GM19099 (cell line): Measurements from ENCODE around the gene PACSIN1.

ENCODE experiments used
- POLR2A ChIP-seq: IDR thresholded peaks from 3 replicates; pipeline ENCODE4 v1.6.1; 2011; ENCODE audit warnings: low read depth; ENCODE audit not compliant: insufficient read length; ENCODE audit errors: extremely low read depth

PACSIN1 gene

DNA sequence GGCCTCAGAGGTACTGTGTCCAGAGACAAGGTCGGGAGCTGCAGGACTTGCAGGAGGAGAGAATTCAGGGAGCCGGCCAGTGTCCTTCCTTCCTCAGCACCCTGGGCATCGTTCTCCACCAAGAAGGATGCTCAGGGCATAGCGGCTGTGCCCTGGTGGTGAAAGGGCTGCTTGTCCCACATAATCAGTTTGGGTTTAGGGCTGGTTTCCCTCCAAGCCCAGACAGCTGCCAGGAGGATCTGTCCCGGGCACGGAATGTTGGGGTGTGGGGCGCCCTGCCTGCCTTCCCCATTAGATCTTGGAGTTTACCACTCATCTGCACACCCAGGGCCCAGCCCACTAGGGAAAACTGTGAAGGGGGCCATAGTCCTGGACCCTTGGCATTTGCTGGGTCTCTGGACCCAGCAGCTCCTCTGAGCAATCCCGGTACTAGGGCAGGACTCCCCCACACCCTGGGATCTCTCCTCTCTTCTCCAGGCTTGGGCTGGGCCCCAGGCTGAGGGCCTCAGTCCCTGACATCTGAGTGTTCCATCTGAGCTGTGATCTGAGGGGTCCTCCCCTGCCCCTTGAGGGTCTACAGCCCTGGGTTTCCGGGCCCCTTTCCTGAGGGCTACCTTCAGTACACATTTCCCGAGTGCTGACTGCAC is 108.9 kb downstream of the PACSIN1 start:
- no peak for TF ChIP-seq POLR2A

DNA sequence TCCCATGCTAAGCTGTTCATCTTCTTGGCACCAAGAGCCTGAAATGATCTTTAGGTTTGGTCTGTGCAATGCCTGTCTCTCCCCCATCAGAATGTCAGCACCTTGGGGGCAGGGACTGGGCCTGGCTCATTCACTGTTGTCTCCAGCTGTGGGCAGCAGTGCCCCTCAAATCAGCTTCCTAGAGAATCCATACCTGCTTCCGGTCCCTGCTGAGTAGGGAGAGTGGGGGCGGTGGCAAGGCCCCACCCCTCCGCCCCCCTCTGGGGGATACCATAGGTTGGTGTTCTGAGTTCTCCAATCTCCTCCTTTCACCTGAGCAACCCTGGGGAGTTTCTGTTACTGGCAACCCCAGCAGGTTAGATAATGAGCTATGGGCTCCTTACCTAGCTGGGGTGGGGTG is 109.5 kb downstream of the PACSIN1 start:
- TF ChIP-seq POLR2A: no peak

DNA sequence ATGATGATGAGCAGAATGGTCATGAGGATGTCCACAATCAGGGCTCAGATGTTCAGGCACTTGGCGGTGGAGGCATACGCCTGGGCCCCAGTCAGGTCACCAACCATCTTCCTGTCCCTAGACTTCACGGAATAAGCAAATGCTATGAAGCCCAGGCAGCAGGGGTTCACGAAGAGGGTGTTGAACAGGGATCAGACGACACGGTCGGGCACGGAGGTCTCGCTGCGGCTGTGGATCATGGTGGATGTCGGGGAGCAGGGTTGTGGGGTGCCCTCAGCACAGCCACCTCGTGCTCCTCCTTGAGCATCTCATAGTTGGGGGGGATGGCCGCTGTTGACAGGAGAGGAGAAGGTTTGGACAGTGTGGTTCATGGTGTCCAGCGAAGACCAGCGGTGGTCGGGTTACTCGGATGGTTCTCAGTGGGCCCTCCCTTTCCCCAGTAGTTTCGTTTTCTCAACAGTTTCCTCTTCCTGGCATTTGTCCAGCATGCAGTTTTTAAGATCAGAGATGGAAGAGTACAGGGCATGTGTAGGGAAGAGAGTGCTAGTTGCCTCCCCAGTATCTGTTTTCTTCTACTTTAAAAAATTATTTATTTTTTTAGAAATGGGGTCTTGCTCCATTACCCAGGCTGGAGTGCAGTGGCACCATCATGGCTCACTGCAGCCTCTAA is 110.5 kb downstream of the PACSIN1 start:
- no peak for TF ChIP-seq POLR2A

DNA sequence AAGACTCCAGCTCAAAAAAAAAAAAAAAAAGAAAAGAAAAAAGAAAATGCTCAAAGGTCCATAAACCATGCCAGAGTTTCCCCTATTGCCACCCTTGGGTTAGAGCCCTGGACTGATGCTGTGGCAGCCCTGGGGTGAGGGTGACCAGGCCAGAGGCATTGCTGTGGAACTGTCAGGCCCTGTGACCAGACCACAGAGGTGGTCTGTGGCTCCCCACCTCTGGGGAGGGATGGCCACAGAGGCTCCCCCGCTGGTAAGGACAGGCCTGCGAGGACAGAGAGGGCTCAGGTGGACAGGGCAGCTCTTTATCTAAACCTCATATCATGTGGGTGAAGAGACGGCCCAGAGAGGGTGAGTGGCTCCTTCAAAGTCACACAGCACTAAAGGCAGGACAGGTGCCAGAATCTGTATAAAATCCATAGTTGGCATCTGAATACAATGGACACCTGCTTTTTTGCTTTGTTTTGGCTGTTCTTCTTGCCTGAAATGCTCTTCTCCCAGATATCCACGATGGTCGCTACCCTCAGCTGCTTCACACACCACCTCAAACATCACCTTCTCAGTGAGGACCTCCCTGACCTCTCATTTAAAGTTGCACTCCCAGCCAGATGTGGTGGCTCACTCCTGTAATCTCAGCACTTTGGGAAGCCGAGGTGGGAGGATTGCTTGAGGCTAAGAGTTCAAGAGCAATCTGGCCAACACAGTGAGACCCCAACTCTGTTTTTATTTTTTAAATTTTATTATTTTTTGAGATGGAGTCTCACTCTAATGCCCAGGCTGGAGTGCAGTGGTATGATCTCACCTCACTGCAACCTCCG is 112.8 kb downstream of the PACSIN1 start:
- TF ChIP-seq POLR2A: no peak

DNA sequence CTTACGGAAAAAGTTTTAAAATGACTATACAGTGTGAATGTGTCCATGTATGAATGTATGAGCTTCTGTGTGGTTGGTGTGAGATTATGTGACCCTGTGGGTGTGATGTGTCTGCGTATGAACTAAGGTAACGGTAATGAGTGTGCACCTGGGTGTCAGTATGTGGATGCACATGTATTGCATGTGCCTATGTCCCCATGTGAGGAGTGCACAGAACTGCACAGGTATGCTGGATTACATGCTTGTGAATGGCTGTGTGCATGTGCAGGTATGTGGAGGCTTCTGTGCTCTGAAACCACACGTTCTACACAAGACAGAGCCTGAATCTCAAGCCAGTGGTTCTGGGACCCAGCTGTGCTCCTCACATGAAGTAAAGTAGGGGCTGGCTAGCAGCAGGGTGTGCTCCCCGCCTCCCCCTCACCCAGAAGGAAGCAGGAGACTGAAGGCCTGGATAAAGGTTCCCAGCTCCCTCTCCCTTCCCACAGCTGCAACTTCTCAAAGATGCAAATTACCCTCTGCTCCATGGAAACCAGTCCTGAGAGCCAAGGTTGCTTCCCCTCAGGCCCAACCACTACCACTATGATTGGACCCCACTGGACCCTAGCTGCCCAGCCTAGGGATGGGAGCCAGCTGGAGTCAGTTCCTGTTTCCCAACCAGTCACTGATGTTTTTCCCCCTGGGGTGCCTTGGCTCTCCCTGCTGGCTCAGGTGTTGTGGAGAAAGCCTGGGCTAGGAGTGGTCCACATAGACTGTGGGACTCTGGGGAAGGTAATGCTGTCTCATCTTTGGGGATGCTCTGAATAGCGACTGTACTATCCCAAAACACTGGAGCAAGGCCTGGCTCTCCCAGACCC is 115.1 kb downstream of the PACSIN1 start:
- TF ChIP-seq POLR2A: no peak

DNA sequence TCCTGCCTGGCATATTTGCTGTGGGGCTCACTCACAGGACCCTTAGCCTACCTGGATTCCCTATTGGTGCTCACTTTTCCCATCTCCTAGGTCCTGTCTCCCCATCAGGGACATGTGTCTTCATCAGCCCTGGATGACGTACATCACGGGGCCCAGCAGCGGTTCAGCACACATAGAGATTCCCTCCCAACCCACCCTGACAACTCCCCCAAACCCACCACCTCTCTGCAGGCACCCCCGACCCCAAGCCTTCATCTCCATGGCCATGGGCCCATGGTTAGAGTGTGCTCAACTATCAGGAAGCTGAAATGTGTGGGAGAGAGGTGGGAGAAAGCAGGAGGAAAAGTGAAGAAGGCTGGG is 115.7 kb downstream of the PACSIN1 start:
- no peak for TF ChIP-seq POLR2A

DNA sequence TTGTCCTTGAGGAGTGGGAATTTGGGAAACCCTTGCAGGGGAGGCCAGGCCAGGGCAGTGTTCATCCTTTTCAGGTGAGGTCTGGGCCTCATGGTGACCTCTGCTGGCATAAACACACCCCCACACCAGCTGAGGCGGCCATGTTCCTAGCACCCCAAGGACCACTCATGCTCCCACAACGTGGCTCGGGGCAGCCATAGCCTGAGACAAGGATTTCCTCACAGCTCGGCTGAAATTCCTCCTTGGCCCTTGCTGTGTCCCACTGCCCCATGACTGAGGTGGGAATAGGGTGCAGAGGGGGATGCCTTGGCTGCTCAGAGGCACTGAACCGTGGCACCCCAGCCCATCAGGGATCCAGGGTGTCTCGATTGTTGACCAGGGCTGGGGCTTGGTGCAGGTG is 117.6 kb downstream of the PACSIN1 start:
- no peak for TF ChIP-seq POLR2A

DNA sequence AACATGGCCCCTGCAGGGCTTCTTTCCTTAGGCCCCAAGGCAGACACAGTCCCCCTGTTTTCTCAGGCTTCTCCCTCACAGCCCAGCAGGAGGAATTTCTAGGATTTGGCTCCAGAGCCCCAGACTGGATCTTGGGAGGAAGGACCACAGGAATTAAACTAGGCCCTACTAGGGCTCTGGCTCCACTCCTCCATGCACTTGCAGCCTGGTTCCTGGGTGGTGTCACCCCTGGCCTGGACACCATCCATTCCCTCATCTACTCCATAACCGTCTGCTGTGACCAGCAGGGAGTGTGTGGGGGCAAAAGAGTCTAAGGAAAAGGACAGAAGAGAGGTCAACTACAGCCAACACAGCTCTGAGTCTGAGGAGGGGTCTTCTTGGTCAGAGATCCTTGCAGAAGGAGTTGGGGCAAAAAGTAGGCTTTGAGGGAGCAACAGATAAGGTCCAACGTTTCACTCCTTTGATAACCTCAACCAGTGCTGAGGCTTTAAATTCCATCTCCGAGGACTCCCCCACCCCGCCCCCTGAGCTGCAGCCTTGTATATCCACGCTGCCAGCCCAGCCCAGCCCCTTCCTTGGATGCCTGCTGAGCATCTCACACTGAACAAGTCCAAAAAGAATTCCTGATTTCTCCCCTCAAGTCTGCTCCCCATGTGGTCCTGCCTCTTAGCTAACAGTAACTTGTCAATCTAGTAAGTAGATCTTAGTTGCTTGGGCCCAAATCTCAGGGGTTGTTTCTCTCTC is 118.2 kb downstream of the PACSIN1 start:
- TF ChIP-seq POLR2A: no peak

DNA sequence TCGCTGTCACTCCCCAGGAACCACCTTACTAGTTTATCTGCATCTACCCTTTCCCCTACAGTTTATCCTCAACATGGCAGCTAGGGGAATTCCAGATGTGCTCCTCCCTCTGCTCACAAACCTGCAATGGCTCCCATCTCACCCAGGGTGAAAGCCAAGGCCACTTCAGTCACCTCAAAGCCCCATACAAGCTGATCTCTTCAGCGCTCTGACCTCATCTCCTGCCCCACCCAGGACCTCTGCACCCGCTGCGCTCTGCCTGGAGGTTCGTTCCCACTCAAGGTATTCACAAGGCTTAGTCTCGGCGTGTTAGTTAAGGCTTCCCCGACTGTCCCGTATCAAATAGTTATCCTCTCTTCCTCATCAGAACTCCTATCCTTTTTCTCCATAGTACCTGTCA is 118.8 kb downstream of the PACSIN1 start:
- no peak for TF ChIP-seq POLR2A
